Neuronal stem cell (in vitro differentiated cells): Measurements from ENCODE around the gene ZSCAN21.
A peak's percentile ranks its signal among the peaks of the same experiment; 100 is the strongest.

Experiments
- DNase-seq: peaks from one replicate; pipeline ENCODE4 v3.0.0-alpha.2; 2013; ENCODE audit warnings: low spot score
- H2AFZ ChIP-seq: one replicate; pipeline ENCODE4 v1.6.1; 2013; ENCODE audit warnings: mild to moderate bottlenecking, low read length, inconsistent platforms
- H2AK5ac ChIP-seq: 2 replicates; pipeline ENCODE4 v1.6.1; 2013; ENCODE audit warnings: low read depth, mild to moderate bottlenecking, inconsistent platforms, low read length, moderate library complexity, mixed read lengths
- H2BK120ac ChIP-seq: 2 replicates; pipeline ENCODE4 v1.6.1; 2013; ENCODE audit warnings: low read depth, mild to moderate bottlenecking, inconsistent platforms, low read length, moderate library complexity, mixed read lengths
- H2BK12ac ChIP-seq: one replicate; pipeline ENCODE4 v1.6.1; 2013; ENCODE audit warnings: low read length, inconsistent platforms
- H2BK15ac ChIP-seq: 2 replicates; pipeline ENCODE4 v1.6.1; 2013; ENCODE audit warnings: mild to moderate bottlenecking, low read length, inconsistent platforms, mixed read lengths
- H2BK5ac ChIP-seq: one replicate; pipeline ENCODE4 v1.6.1; 2013; ENCODE audit warnings: inconsistent platforms, mild to moderate bottlenecking, low read length, moderate library complexity
- H3K14ac ChIP-seq: one replicate; pipeline ENCODE4 v1.6.1; 2013; ENCODE audit warnings: low read length, inconsistent platforms
- H3K18ac ChIP-seq: 2 replicates; pipeline ENCODE4 v1.6.1; 2013; ENCODE audit warnings: low read length, inconsistent platforms
- H3K23ac ChIP-seq: 2 replicates; pipeline ENCODE4 v1.6.1; 2013; ENCODE audit warnings: low read depth, mild to moderate bottlenecking, mixed read lengths, low read length, inconsistent platforms; ENCODE audit not compliant: poor library complexity
- H3K27ac ChIP-seq: replicated peaks from 3 replicates; pipeline ENCODE4 v1.5.1; 2013; ENCODE audit warnings: low read length, inconsistent platforms
- H3K27me3 ChIP-seq, 3 experiments: 2 replicates each; pipeline ENCODE4 v1.6.1; 2013; ENCODE audit warnings: low read length in 3 of 3, mild to moderate bottlenecking in 2 of 3, inconsistent platforms in 1 of 3, low read depth in 1 of 3, mixed read lengths in 1 of 3, moderate library complexity in 1 of 3; ENCODE audit not compliant: control insufficient read depth in 3 of 3, insufficient read depth in 3 of 3
- H3K36me3 ChIP-seq, 2 donors: replicated peaks in 1 of 2; 2 replicates each; pipeline ENCODE4 v1.6.1; 2013; ENCODE audit warnings: low read length in 2 of 2; ENCODE audit not compliant: control insufficient read depth in 2 of 2, insufficient read depth in 2 of 2
- H3K4ac ChIP-seq: 2 replicates; pipeline ENCODE4 v1.6.1; 2013; ENCODE audit warnings: inconsistent platforms, mild to moderate bottlenecking, low read length, moderate library complexity
- H3K4me1 ChIP-seq, 2 donors: 1 replicate in 1 of 2; 2 replicates in 1 of 2; pipeline ENCODE4 v1.6.1; 2013; ENCODE audit warnings: low read length in 2 of 2, low read depth in 1 of 2; ENCODE audit not compliant: control insufficient read depth in 2 of 2, insufficient read depth in 1 of 2
- H3K4me2 ChIP-seq: one replicate; pipeline ENCODE4 v1.6.1; 2013; ENCODE audit warnings: mild to moderate bottlenecking, low read length, inconsistent platforms; ENCODE audit not compliant: insufficient read depth, poor library complexity, severe bottlenecking
- H3K4me3 ChIP-seq, 2 donors: 2 replicates each; pipeline ENCODE4 v1.5.1; 2013; ENCODE audit warnings: low read length in 2 of 2, mild to moderate bottlenecking in 2 of 2, inconsistent platforms in 1 of 2, moderate library complexity in 1 of 2
- H3K79me1 ChIP-seq: one replicate; pipeline ENCODE4 v1.6.1; 2013; ENCODE audit warnings: low read depth, mild to moderate bottlenecking, inconsistent platforms, low read length, moderate library complexity
- H3K9ac ChIP-seq: one replicate; pipeline ENCODE4 v1.6.1; 2013; ENCODE audit warnings: mild to moderate bottlenecking, low read depth, low read length, inconsistent platforms; ENCODE audit not compliant: poor library complexity
- H3K9me3 ChIP-seq, 2 donors: replicated peaks in 1 of 2; 2 replicates each; pipeline versions ENCODE3 to v1.6.1; 2013; ENCODE audit warnings: low read length in 2 of 2, mild to moderate bottlenecking in 2 of 2, inconsistent platforms in 1 of 2, low read depth in 1 of 2, mixed read lengths in 1 of 2, moderate library complexity in 1 of 2; ENCODE audit not compliant: control insufficient read depth in 2 of 2, insufficient read depth in 1 of 2
- H4K8ac ChIP-seq: one replicate; pipeline ENCODE4 v1.6.1; 2013; ENCODE audit warnings: low read depth, mild to moderate bottlenecking, inconsistent platforms, low read length, moderate library complexity
- H4K91ac ChIP-seq: one replicate; pipeline ENCODE4 v1.6.1; 2013; ENCODE audit warnings: low read length, low read depth, mild to moderate bottlenecking, inconsistent platforms; ENCODE audit not compliant: poor library complexity
- WGBS, 2 donors: extraction: QIAGEN DNeasy Blood & Tissue Kit; methylation state at CpG; one replicate each; pipeline ENCODE4 v1.1.7; 2013; ENCODE audit warnings: missing lambda C conversion rate in 2 of 2, mixed read lengths in 1 of 2; ENCODE audit not compliant: insufficient read length in 2 of 2, insufficient replicate concordance in 1 of 2; ENCODE audit errors: extremely low coverage in 2 of 2; 5-methylcytosine and 5-hydroxymethylcytosine counted together

ZSCAN21 gene

DNA sequence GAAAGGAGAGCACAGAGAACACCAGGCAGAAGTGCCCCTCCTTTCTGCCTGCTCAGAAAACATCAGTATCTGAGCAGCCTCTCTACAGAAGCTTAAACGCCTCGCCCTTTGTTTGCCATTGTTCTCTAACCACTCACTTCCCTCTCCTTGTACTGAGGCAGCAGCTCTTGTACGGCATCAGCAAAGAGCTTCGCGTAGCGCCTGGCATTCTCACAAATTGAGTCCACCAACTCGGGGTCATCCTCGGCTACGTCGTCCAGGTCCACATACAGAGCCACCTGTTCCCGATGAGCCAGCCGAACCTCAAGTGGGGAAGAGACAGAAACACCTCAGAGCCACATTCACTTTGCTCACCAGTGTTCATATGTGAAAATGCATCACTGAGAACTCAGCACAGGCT lies 49.9 kb downstream of the ZSCAN21 start:
- H3K9ac ChIP-seq, result peak overlapping the region; percentile 53
- H3K27me3 ChIP-seq, result no peaks in the 10 kb centered on the region
- H3K27ac ChIP-seq, result no peak overlapping the region
- H2BK15ac ChIP-seq, result no peak overlapping the region
- H2BK12ac ChIP-seq, result no peak overlapping the region
- H4K91ac ChIP-seq, result no peak overlapping the region
- peak overlapping the region; percentile 16 for H3K23ac ChIP-seq
- WGBS, 2 donors, result no CpG with 5 or more reads among the region's 12 CpGs
- H3K4ac ChIP-seq, result no peak overlapping the region
- H4K8ac ChIP-seq, result no peak overlapping the region
- H3K18ac ChIP-seq, result no peak overlapping the region
- peak overlapping the region; percentile 99 for H3K4me3 ChIP-seq
- H3K36me3 ChIP-seq, result peaks cover 50 to 69% of the 10 kb centered on the region in 2 donors
- no peaks in the 10 kb centered on the region for H3K9me3 ChIP-seq
- H2AK5ac ChIP-seq, result peak overlapping the region; percentile 68
- H2BK120ac ChIP-seq, result no peak overlapping the region
- no peak overlapping the region for H2AFZ ChIP-seq
- no peak for DNase-seq
- H2BK5ac ChIP-seq, result no peak overlapping the region
- H3K79me1 ChIP-seq, result peaks cover 8% of the 10 kb centered on the region
- H3K14ac ChIP-seq, result no peak overlapping the region
- peak overlapping the region; percentile 63 for H3K4me2 ChIP-seq
- H3K4me1 ChIP-seq, result peaks cover 10 to 20% of the 10 kb centered on the region in 2 donors

DNA sequence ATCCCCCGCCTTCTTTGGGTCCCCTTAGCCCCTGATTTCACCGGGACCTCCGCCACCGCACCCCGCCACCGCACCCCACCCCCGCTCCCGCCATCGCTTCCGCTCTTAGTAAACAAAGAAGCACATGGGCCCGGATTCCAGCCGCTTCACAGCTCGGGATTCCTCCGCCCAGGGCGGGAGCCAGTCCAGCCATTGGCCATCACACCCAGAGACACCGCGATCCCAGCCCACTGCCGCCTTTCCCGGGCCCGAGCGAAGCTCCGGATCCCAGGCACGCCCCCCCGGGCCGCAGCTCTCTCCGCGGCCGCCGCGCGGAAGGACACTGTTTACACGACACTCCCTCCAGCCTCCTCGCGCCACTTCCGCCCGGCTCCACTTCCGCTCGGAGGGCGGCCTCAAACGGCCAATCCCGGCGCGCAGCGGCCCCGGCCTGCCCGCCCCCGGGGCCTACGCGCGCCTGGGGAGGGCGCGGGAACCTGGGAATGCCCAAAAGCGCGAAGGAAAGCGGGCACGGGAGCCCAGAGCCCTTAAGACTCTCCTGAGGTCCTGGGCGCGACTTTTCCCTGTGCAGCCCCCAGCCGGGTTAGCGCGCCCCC lies 50.9 kb downstream of the ZSCAN21 start:
- H2BK120ac ChIP-seq, result peak overlapping the region; percentile 92
- peak overlapping the region; percentile 88 for H2AK5ac ChIP-seq
- H2AFZ ChIP-seq, result peak overlapping the region; percentile 70
- no peak overlapping the region for H3K4ac ChIP-seq
- H3K36me3 ChIP-seq, result peaks cover 43 to 69% of the 10 kb centered on the region in 2 donors
- H2BK15ac ChIP-seq, result no peak overlapping the region
- H3K23ac ChIP-seq, result peak overlapping the region; percentile 34
- peak overlapping the region; percentile 99 for H4K91ac ChIP-seq
- H3K4me3 ChIP-seq, result peak overlapping the region; percentile 99
- peak overlapping the region; percentile 99 for H3K14ac ChIP-seq
- peak overlapping the region; percentile 69 for H3K4me2 ChIP-seq
- peak overlapping the region; percentile 99 for H3K18ac ChIP-seq
- peak overlapping the region; percentile 94 for H2BK5ac ChIP-seq
- peaks cover 10 to 20% of the 10 kb centered on the region in 2 donors for H3K4me1 ChIP-seq
- H2BK12ac ChIP-seq, result no peak overlapping the region
- peak; percentile 96 for DNase-seq
- no CpG with 5 or more reads among the region's 61 CpGs for WGBS, 2 donors
- peak overlapping the region; percentile 99 for H3K9ac ChIP-seq
- no peaks in the 10 kb centered on the region for H3K27me3 ChIP-seq
- no peaks in the 10 kb centered on the region for H3K9me3 ChIP-seq
- H3K79me1 ChIP-seq, result peaks cover 8% of the 10 kb centered on the region
- peak overlapping the region; percentile 88 for H3K27ac ChIP-seq
- H4K8ac ChIP-seq, result no peak overlapping the region

DNA sequence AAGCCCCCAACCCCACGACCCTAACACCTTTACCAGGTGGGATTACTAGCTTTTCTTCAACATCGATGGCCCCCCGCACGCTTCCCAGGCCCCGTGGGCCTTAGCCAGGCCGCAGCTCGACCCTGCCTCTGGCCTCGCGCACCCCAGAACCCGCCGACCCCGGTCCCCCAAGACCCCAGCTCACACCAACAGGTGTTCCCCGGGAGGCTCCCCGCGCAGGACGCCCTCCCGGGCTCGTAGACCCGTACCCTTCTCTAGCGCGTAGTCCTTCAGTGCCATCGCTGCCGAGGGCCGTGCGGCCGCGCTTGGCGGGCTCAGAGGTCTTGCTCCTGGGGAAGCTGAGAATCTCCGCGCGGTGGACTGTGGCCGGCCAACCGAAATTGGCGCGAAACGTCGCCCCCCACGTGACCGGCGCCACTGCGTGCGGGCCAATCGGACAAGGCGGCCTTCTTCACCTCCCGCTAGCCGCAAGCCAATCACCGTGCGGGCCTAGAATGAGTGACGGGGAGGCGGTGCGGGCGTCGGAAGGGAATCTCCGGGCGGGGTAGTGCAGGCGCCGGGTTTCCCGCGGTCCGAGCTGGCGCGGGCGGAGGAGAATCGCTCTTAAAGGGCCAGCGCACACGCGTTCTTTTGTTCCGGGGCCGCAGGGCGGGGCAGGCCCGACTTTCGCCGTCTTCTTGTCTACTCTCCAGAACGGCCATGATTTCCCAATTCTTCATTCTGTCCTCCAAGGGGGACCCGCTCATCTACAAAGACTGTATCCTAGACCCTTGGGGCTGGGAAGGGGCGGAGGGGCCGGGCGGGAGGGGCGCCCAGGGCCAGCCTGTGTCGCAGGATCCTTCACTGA lies 51.7 kb downstream of the ZSCAN21 start, which contains the start of the genes AP4M1 and MCM7:
Gene AP4M1 (plus strand): TSS at position 628 of the 847 bp plus-strand sequence. CDS start 72 bp downstream, at position 700.
Gene MCM7 (minus strand): TSS at position 382 of the 847 bp plus-strand sequence. CDS start 103 bp downstream, at position 279.
- Histone ChIP-seq H2AFZ (peak within 1 kb of the TSS; percentile 88), H3K18ac (peak within 1 kb of the TSS; percentile 99), H3K4me3 (peak within 1 kb of the TSS; percentile 99), H3K27ac (peak within 1 kb of the TSS; percentile 94), H3K4me1 (peaks cover 10 to 20% of the 10 kb centered on the region in 2 donors), H3K23ac (peak within 1 kb of the TSS; percentile 86), H2BK12ac (no peak within 1 kb of the TSS), H3K9ac (peak within 1 kb of the TSS; percentile 99), H3K4me2 (peak within 1 kb of the TSS; percentile 69), H3K4ac (peak within 1 kb of the TSS; percentile 80), H3K27me3 (no peaks in the 10 kb centered on the region), H3K36me3 (peaks cover 39 to 69% of the 10 kb centered on the region in 2 donors), H2BK5ac (peak within 1 kb of the TSS; percentile 94), H2BK120ac (peak within 1 kb of the TSS; percentile 92), H2BK15ac (no peak within 1 kb of the TSS), H4K91ac (peak within 1 kb of the TSS; percentile 99), H3K14ac (peak within 1 kb of the TSS; percentile 99), H4K8ac (no peak within 1 kb of the TSS), H3K9me3 (no peaks in the 10 kb centered on the region), H3K79me1 (peaks cover 8% of the 10 kb centered on the region), H2AK5ac (peak within 1 kb of the TSS; percentile 88)
- no CpG with 5 or more reads among the region's 80 CpGs for whole genome bisulfite sequencing, 2 donors
- DNase-seq, result peak; percentile 99
